NCI-H146 (cell line): ENCODE data around the gene RNF130.
"Not testable (repeated sequence)": the region's sequence is repeated elsewhere in the genome, so short reads cannot be mapped to it uniquely, and the experiment has no call there.

ENCODE experiments used
- DNase-seq: peaks from one replicate; lab custom pipeline; 2025; lab: John Stamatoyannopoulos, UW

The RNF130 gene

DNA sequence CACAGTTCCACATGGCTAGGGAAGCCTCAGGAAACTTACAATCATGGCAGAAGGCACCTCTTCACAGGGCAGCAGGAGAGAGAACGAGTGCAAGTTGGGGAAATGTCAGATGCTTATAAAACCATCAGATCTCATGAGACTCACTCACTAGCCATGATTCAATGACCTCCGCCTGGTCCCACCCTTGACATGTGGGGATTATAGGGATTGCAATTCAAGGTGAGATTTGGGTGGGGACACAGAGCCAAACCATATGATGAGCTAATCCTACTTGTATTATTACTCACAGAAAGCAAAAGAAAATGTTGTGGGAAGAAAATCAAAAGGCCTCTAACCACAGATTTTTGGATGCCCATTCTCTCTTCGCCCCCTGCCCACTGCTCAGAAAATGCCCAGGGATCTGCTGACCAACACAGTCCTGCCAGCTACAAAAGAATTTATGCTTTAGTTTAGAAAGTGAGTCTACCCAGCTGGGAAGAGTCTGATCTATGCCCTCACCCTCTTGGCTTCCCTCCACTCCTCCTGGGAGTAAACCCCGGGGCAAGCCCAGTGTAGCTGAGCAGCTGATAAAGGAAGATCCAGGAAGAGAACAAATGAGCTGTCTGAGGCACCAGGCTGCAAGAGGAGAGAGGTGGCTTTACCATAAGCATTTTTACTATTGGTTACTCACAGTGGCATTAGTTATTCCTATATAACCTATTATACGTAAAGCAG lies 53.1 kb downstream of the RNF130 start:
- no peak for DNase-seq

DNA sequence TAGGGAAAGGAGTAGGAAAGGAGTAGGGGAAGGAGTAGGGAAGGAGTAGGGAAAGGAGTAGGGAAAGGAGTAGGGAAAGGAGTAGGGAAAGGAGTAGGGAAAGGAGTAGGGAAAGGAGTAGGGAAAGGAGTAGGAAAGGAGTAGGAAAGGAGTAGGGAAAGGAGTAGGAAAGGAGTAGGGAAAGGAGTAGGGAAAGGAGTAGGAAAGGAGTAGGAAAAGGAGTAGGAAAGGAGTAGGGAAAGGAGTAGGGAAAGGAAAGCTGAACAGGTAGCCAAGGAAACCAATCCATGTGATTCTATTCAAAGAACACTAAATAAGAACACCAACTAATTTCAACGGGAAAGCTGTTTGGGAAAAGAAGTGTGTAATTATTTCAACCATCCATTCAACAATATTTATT lies 56.0 kb downstream of the RNF130 start:
- DNase-seq = not testable (repeated sequence)

DNA sequence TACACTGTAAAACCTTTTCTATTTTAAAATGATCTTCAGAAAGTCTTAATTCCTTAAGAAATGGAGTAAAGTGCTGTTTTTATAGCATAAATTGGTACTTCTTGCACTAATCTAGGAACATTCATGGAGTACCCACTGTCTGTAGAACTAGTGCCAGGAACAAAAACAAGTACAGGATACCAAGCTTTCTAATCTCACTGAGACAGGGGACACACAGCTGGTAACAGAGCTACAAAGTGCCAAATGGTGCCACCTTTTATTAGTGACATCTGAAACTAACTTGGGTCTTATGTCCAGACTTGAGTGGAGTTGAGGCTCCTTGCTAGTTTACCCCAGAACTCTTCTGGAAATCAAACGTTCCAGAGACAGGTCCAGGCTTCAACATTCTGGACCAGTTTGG lies 57.9 kb downstream of the RNF130 start:
- DNase-seq = no peak

DNA sequence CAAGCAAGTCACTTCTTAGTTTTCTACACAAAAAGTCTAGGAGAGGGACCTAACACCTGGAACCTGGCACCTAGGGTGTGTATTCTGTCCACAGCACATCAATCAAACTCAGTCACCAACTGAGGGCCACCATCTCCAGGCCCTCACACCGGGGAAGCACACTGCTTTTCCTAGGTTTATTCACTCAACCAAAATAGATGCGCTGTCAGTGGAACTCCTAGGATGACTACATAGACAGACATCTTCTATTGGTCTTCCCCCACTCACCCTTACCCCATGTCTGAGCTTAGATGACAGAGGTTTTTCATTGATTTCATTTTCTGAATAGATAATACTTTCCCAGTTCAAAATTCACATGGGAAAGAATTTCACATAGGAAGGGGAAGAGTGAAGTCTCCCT lies 59.2 kb downstream of the RNF130 start:
- no peak for DNase-seq

DNA sequence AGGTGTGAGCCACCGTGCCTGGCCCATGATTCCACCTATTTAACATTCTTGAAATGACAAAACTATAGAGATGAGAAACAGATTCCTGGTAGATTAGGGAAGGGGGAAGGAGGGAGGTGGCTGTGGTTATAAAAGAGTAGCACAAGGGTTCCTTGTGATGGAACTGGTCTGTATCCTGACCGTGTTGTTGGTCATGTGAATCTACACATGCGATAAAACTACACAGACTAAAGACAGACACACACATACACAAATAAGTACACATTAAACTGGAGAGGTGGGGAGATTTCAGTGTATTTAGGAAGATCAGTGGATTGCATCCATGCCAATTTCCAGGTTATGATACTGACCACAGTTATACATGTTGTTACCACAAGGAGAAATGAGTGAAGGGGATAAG lies 60.9 kb downstream of the RNF130 start:
- DNase-seq = no peak

DNA sequence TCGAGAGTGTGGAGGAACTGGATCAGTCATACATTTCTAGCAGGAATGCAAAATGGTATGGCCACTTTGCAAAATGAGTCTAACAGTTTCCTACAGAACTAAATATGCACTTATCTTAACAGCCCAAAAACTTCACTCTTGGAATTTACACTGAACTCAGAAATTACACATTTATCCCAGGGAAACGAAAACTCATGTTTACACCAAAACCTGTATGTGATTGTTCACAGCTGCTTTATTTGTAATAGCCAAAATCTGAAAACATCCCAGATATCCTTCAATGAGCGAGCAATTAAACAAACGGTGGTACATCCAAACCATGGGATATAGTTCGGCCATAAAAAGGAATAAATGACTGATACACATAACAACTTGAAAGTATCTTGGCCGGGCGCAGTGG lies 62.0 kb downstream of the RNF130 start:
- DNase-seq = no peak

DNA sequence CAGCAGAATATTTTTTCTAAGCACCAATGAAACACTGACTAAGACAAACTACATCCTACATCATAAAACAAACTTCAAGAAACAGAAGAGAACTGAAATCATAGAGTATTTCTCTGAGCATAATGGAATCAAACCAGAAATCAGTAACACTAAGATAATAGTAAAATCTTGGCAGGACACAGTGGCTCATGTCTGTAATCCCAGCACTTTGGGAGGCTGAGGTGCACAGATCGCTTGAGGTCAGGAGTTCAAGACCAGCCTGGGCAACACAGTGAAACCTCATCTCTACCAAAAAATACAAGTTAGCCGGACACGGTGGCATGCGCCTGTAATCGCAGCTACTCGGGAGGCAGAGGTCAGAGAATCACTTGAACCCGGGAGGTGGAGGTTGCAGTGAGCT lies 63.1 kb downstream of the RNF130 start:
- no peak for DNase-seq

DNA sequence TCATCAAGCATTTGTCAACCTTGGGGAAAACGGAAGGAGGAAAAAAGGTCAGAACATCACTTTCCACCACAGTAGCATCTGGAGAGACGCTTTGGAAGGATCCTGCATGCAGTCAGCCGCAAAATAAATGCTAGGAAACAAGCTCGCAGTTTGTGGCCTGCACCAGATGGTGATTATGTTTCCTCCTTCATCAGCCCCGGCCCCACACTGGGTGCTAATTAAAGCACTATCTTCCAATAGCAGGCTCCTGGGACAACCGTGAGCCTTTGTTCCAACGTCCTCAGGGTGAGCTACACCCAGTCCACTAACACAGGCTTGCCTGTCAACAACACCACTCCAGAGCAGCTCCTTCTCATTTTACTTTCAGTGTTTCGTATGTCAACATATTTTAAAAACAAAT lies 64.0 kb downstream of the RNF130 start:
- DNase-seq = no peak

DNA sequence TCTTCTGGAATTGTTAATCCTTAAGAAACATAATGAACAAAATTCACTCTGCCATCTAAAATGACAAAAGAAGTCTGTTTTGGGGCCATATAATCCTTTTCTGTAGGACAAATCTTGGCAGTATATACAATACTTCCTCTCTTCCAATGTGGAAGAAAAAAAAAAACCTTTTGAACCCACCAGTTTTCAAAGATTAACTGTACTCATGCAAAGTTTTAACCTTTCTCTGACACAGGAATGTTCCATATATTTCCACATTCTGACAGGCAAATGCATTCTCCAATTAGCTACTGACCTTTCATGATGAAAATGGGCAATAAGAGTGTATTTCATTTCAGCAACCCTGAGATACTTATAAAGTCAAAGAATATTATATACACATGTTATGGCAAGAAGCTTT lies 65.4 kb downstream of the RNF130 start:
- DNase-seq = no peak

DNA sequence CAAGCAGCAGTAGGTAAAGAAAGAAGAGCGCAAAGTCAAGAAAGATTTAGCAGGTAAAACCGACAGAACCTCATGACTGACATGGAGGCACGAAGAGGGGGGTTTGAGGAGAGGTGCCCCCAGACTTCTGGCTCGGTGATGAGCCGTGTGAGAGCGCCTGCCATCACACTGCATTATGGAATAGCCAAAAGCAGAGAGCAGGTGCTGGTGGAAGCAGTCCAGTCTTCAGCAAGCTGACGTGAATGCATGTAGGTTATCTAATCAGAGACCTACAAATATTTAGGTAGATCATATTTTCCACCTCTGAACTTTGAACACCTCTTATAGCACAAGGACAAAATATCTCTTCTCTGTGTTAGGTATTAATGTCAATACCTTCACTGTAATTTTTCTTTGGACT lies 68.4 kb downstream of the RNF130 start:
- no peak for DNase-seq

DNA sequence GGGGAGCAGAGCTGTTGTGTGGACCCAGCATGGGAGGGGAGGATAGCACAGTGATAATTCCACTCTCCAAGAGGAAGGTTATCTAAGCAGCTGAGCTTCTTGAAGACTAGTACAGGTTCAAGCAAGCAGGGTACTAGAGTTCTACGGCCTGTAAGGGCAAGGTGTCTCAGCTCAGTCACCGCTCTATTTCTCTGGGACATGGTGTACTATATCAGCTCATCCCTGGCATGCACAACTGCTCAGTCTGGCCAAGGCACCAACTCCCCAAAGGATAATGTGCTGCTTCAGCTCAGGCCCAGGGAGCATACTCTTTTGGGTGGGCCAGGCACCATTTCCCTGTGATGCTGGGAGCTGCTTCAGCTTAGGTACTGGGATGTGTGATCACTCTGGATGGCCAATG lies 69.8 kb downstream of the RNF130 start:
- DNase-seq = no peak

DNA sequence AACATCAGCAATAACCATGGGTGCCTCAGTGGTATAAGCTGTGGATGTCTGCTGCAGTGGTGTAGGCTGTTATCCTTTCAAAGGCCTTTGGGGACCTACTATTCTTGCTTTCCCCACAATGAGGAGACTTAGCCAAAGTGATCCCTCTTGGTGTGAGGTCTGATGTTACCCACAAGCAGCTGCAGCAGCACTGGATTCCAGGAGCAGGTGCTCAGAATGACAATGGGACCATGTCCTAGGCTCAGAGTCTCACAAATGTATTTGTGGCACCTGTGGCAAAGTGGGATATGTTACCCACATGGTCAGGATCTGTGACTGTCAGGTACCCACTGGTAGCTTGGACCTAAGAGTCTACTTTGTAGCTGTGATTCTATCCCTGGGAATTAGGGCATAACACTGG lies 70.4 kb downstream of the RNF130 start:
- no peak for DNase-seq

DNA sequence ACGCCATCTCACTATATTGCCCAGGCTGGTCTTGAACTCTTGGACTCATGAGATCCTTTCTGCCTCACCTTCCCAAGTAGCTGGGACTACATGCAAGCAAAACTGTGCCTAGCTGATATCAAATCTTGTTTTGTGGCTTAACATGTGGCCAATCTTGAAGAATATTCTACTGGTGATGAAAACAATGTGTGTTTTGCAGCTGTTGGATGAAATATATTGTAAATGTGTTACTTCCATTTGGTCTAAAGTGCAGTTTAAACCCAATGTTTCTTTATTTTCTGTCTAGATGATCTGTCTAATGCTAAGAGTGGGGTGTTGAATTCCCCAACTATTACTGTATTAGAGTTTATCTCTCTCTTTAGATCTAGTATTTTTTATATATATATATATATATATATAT lies 73.1 kb downstream of the RNF130 start:
- DNase-seq = no peak

DNA sequence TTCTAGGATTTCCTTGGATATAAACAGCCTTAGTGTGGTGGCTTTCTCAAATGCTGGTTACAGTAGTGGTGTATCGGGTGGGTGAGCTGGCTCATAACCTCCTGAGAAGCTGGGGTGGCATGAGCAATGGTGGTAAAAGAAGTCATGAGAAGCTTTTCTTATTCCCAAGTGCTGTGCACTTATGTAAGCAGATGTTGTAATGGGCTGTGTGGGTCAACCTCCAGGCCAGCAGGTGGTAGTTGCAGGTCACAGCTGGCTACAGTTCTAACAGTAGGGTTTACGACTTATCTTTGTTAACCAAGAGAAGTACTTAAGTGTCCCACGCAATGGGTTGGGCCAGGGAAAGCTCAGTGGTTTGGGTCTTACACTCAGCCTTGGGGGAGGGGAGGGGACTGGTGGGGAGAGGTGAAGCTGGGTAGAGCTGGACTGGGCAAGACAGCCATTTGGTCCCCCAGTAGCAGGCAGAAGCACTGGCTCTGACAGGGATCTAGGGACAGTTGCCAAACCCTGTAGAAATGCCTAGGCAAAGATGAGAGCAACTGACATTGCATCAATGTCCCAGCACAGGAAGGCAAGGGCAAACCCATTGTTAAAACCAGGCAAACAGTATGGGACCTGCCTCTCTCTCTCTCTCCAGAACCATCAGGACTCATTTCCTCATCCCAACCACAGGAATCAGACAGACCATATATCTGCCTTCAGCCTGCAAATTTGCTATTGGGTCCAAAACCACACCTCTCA lies 76.8 kb downstream of the RNF130 start:
- no peak for DNase-seq

DNA sequence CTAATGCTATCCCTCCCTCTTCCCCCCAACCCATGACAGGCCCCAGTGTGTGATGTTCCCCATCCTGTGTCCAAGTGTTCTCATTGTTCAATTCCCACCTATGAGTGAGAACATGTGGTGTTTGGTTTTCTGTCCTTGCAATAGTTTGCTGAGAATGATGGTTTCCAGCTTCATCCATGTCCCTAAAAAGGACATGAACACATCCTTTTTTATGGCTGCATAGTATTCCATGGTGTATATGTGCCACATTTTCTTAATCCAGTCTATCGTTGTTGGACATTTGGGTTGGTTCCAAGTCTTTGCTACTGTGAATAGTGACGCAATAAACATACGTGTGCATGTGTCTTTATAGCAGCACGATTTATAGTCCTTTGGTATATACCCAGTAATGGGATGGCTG lies 78.7 kb downstream of the RNF130 start:
- not testable (repeated sequence) for DNase-seq

DNA sequence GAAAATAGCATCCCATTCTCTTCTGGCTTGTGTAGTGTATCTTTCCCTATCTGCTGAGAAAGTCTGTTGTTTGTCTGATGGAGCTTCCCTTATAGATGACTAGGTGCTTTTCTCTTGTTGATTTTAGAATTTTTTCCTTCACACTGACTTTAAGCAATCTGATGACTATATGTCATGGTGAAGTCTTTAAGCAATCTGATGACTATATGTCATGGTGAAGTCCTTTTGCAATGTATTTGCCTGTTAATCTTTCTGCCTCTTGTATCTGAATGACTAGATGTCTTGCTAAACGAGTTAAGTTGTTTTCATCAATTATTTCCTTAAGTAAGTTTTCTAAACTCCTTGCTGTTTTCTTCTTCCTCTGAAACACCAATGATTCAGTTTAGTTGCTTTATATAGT lies 80.5 kb downstream of the RNF130 start:
- DNase-seq = no peak

DNA sequence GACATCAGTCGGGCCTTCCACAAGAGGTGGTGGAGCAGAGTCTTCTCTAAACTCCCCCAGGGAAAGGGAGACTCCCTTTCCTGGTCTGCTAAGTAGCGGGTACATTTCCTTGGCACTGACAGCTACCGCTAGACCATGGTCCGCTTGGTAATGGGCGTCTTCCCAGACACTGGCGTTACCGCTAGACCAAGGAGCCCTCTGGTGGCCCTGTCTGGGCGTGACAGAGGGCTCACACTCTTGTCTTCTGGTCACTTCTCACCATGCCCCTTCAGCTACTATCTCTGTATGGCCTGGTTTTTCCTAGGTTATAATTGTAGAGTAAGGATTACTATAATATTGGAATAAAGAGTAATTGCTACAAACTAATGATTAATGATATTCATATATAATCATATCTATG lies 81.0 kb downstream of the RNF130 start:
- not testable (repeated sequence) for DNase-seq

DNA sequence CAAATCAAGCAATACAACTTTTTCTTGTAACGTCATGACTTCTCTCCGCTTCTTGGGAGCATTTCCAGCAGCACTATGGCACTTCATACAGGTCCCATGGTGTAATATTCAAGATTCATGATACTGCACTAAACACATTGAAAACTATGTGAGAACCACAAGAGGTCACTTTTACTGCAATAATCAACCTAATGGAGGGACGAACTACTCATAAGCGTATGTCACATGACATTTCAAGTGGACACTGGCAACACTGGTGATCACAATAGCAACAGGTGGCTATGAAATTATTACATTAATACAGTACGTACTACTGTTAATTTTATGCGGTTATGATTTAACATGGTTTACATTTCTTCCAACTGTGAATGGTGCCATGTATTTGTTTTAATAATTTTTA lies 85.2 kb downstream of the RNF130 start:
- no peak for DNase-seq

DNA sequence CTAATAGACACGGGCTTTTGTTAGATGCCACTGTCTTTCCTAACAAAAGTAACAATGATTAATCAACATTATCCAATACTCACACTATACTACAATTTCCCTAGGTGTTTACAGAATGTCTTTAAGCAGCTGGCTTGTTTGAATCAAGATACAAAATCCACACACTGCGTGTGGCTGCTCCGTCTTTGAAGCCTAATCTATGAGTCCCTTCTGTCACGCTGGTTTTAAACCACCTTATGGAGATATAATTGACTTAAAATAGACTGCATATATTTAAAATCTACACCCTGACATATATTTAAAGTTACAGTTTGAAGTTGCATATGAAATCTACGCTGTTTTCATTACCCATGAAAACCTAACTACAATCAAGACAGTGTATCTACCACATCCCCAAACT lies 89.9 kb downstream of the RNF130 start:
- DNase-seq = no peak

DNA sequence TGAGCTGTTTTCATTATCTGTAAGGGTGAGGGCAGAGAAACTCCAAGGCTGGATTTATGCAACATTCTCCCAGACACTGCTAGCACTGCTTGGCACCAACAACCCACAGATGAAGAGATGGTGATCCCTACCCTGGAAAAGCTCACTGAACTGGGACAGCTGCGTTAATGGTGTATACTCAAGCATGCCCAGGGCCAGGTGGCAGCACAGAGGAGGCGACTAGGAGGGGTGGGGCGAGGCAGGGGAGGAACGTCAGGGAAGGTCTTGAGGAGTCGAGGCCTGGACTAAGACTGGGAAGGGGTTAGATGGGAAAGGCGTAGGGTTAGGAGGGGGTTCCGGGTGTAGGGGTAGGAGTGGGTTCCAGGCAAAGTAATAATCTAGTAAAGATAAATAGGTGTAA lies 90.8 kb downstream of the RNF130 start:
- no peak for DNase-seq

DNA sequence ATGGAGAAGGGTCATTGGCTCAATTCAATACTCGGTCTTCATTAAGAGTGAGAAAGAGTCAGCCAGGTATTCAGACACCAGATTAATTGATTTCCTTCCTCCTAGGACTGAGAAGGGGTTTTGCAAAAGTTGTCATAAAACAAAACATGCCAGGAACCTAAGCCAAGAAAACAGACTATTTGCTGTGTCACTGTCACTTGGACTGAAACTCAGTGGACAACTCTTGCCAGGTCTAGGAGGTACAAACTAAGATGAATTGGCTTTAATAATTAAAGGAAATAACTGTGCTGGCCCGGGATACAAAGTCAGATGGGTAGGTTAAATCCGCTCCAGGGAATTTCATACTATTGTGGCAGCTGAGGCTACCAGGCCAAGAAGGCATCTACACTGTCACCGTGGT lies 92.8 kb downstream of the RNF130 start:
- no peak for DNase-seq

DNA sequence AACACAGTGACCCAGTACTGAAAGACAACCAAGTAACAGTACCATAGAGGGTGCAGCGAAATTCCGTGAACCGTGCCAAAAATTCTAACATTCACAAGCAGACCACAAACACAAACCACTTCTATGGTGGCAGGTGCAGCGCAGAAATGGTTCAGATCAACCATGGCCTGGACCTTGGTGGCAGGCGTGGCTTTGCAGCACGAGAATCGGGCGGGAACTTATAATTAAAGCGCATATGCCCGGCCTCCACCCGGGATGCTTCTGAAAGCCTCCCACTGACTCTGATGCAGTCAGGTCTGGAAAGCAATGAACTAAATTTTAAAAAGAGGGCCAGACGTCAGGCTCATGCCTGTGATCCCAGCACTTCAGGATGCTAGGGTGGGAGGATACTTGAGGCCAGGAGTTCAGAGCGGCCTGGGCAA lies 95.8 kb downstream of the RNF130 start:
- DNase-seq = no peak

DNA sequence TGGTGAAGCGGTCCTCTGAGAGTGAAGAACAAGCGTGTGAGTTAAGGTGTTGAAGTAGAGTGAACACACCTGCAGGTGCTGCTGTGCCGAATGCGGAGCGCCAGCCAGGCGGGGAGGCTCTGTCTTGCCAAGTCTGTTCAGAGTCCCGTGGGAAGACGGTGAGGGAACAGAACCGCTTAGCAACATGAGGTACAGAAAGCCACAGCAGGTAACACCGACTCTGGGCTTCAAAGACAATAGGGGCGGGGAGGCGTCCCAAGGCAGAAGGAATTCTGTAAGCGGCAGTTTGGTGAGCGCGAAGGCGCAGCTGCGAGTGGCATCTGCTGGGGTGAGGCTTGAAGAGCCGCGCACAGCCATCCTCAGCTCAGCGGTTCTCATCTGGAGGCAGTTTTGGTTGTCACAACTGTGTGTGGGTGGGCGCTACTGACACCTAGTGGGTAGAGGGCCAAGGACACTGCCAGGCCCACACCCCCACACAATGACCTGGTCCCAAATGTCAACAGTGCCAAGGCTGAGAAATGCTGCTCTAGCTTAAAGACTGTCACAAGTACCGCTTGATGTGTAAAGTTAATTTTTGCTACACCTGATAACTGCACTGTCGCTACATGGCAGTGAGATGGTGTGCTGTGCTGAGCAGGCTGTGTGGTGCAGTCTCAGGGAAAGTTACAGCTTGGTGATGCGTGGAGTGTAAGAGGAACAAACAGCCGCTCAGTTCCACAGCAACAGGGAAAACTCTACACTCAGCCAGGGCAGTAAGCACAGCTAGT lies 96.4 kb downstream of the RNF130 start:
- DNase-seq = peak; percentile 4
